HepG2 (cell line): Measurements from ENCODE around the gene DPH3. TPM values are rescaled to one million over a fixed set of nuclear protein-coding genes. Genes with fewer than 3 reads are reported as not detected.

Experiments used
- ATAC-seq: fragments of 200-7000 bp; cut with Tn5 transposase; 3 replicates; pipeline ENCODE4 v1.9.1; 2020; ENCODE audit warnings: mild to moderate bottlenecking, moderate library complexity
- BruUV-seq: library from RNA; stranded (reverse); fragments of 400-500 nt; replicated peaks from 2 replicates; lab custom pipeline; 2021; lab: Mats Ljungman, UMichigan
- CTCF ChIA-PET: fragments of 300-600 bp; formaldehyde crosslinking; extraction: SDS; loops from one replicate; lab custom pipeline; 2021; ENCODE audit warnings: low total read pairs, inconsistent platforms, low intra/inter-chr PET ratio; lab: Yijun Ruan, JAX
- POLR2A ChIA-PET: fragments of 350-600 bp; sonication (Branson Sonifier 250); formaldehyde crosslinking; loops from one replicate; lab custom pipeline; 2020; ENCODE audit warnings: antibody characterized with exemption, inconsistent platforms; lab: Yijun Ruan, JAX
- DNase-seq: peaks from one replicate; pipeline ENCODE4 v3.0.0-alpha.2; 2015; ENCODE audit warnings: low spot score
- FAIRE-seq: peaks from 3 replicates; lab custom pipeline; 2011; peaks lifted over from hg19 to GRCh38; lab: Jason Lieb, UNC
- H2AFZ ChIP-seq: one replicate; pipeline ENCODE4 v1.6.1; 2011; ENCODE audit warnings: low read length, inconsistent platforms
- H3K27ac ChIP-seq: fragments of 300-600 bp; 3 replicates; pipeline ENCODE4 v1.8.0; 2011; ENCODE audit warnings: mixed run types, mild to moderate bottlenecking, mixed read lengths, low read length, inconsistent platforms; ENCODE audit not compliant: insufficient read depth; ENCODE audit errors: extremely low read length
- H3K27me3 ChIP-seq, 2 experiments: fragments of 200-600 bp in 1 of 2; 2 replicates in 1 of 2; 3 replicates in 1 of 2; pipeline versions ENCODE4 v1.6.0 to v1.8.0; 2011; ENCODE audit warnings: low read length in 2 of 2, mild to moderate bottlenecking in 2 of 2, moderate library complexity in 2 of 2, inconsistent platforms in 1 of 2; ENCODE audit not compliant: insufficient read depth in 2 of 2, control insufficient read depth in 1 of 2
- H3K36me3 ChIP-seq, 2 experiments: fragments of 200-600 bp in 1 of 2; replicated peaks in 1 of 2; 2 replicates in 1 of 2; 3 replicates in 1 of 2; pipeline versions ENCODE4 v1.5.1 to v1.8.0; 2011; ENCODE audit warnings: low read length in 2 of 2, inconsistent platforms in 1 of 2; ENCODE audit not compliant: insufficient read depth in 2 of 2, control insufficient read depth in 1 of 2
- H3K4me1 ChIP-seq: 2 replicates; pipeline ENCODE4 v1.5.1; 2012; ENCODE audit warnings: low read length, inconsistent platforms; ENCODE audit not compliant: insufficient read depth
- H3K4me2 ChIP-seq: 2 replicates; pipeline ENCODE4 v1.6.0; 2011; ENCODE audit warnings: low read depth, low read length, inconsistent platforms
- H3K4me3 ChIP-seq, 3 experiments: fragments of 200-600 bp in 1 of 3; sonication (generic), shearing (Covaris generic) in 1 of 3; replicated peaks in 1 of 3; 2 replicates each; pipeline ENCODE4 v1.5.1; 2011 to 2016; ENCODE audit warnings: low read length in 3 of 3, inconsistent platforms in 2 of 3, low read depth in 2 of 3, mild to moderate bottlenecking in 2 of 3, control low read depth in 1 of 3, mixed read lengths in 1 of 3; ENCODE audit not compliant: insufficient read depth in 1 of 3
- H3K79me2 ChIP-seq: one replicate; pipeline ENCODE4 v1.6.1; 2011; ENCODE audit warnings: low read length, inconsistent platforms; ENCODE audit not compliant: insufficient read depth
- H3K9ac ChIP-seq: 2 replicates; pipeline ENCODE4 v1.6.0; 2011; ENCODE audit warnings: mild to moderate bottlenecking, low read depth, low read length, inconsistent platforms; ENCODE audit not compliant: insufficient read depth
- H3K9me3 ChIP-seq: 2 replicates; pipeline ENCODE4 v1.5.1; 2012; ENCODE audit warnings: mild to moderate bottlenecking, low read length
- H4K20me1 ChIP-seq: 2 replicates; pipeline ENCODE4 v1.6.0; 2011; ENCODE audit warnings: inconsistent platforms, mild to moderate bottlenecking, low read length, moderate library complexity; ENCODE audit not compliant: insufficient read depth
- HNF1A ChIP-seq, 2 experiments: sonication (generic) in 1 of 2; formaldehyde crosslinking in 1 of 2; IDR thresholded peaks; 2 replicates each; pipeline versions ENCODE4 v1.4.0 to v1.6.1; 2016 to 2020; ENCODE audit warnings: borderline replicate concordance in 1 of 2, low read depth in 1 of 2, mild to moderate bottlenecking in 1 of 2, missing genetic modification reagents in 1 of 2
- NCOA5 ChIP-seq: sonication (generic); formaldehyde crosslinking; IDR thresholded peaks from 2 replicates; pipeline ENCODE4 v1.4.0; 2020; ENCODE audit warnings: missing genetic modification reagents
- ZNF383 ChIP-seq: sonication (generic); formaldehyde crosslinking; IDR thresholded peaks from 2 replicates; pipeline ENCODE4 v1.4.0; 2020; ENCODE audit warnings: missing genetic modification reagents, mild to moderate bottlenecking, borderline replicate concordance
- WGBS: methylation state at CpG from one replicate; pipeline ENCODE4 v1.1.6; 2017; ENCODE audit warnings: low lambda C conversion rate; 5-methylcytosine and 5-hydroxymethylcytosine counted together
- in situ Hi-C: cut with HindIII; loops from 2 replicates; pipeline ENCODE4 v1.10.0; 2017; ENCODE audit warnings: low pct_unique_long_range_greater_than_20kb; ENCODE audit not compliant: extremely low pct_ligation_motif_present
- intact Hi-C: fragments of 100-400 bp; cut with micrococcal nuclease; formaldehyde crosslinking; loops from one replicate; pipeline ENCODE4 v1.10.0; 2022; ENCODE audit not compliant: unreplicated experiment
- polyA plus RNA-seq, 8 experiments: library from polyadenylated mRNA; depleted of rRNA in 3 of 8; stranded (reverse) in 7 of 8; unstranded in 1 of 8; fragments of >200 nt; fragmentation: Illumina TruSeq in 4 of 8; extraction: Trizol in 4 of 8; gene quantifications; 2 replicates each; pipeline versions ENCODE4 v1.2.1 to v1.2.3, GENCODE V29; 2011 to 2016; ENCODE audit warnings: low read depth in 4 of 8, missing spikeins in 1 of 8, mixed read lengths in 1 of 8; ENCODE audit not compliant: insufficient read depth in 1 of 8
- total RNA-seq, 5 experiments: library from RNA; depleted of rRNA; stranded (reverse); fragments of >200 nt; fragmentation: Illumina TruSeq; extraction: Trizol; gene quantifications; 2 replicates each; pipeline ENCODE4 v1.2.3, GENCODE V29; 2016; ENCODE audit warnings: low read depth in 1 of 5
- TF ChIP-seq, protein P1 (sequence below): sonication (generic); formaldehyde crosslinking; IDR thresholded peaks from 2 replicates; pipeline ENCODE4 v1.4.0; 2020; ENCODE audit warnings: missing genetic modification reagents, mild to moderate bottlenecking, borderline replicate concordance
- TF ChIP-seq, protein P2 (sequence below): sonication (generic); formaldehyde crosslinking; IDR thresholded peaks from 2 replicates; pipeline ENCODE4 v1.4.0; 2020; ENCODE audit warnings: mild to moderate bottlenecking, missing genetic modification reagents, borderline replicate concordance

DPH3 gene
- total and polyA plus RNA-seq, 2 of the 13 experiments (the other 11 are each of a cell fraction or from before 2014, with no cell fraction given), result 18.3 to 21.6 TPM

DNA sequence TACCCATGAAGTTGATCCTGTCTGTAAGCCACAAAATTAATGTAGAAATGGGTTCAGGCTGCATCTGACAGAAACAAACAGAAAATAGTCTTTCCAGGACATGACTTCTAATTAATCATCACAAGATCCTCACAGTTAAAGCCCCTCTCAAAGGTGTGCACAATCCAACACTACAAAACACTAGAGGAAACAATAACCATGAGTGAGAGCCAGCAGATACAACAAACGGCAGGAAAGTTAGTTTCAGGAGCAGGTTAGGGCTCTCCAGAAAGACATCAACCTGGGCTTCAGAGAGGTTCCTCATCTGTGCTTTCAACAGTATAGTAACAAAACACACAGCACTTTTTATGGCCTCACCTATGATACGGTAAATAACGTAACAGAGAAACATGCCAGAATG is 42.8 kb downstream of the DPH3 start:
- Histone ChIP-seq H3K27me3 (peaks cover 1 to 11% of the 10 kb centered on the region in 2 experiments; a peak in 2 of 5 replicates), H3K4me2 (no peak overlapping the region), H3K27ac (no peak overlapping the region), H4K20me1 (no peaks in the 10 kb centered on the region), H2AFZ (no peak overlapping the region), H3K9me3 (no peaks in the 10 kb centered on the region), H3K36me3 (no peaks in the 10 kb centered on the region), H3K4me1 (no peaks in the 10 kb centered on the region), H3K4me3 (no peak overlapping the region), H3K9ac (no peak overlapping the region), H3K79me2 (no peaks in the 10 kb centered on the region)
- no TSS peak for BruUV-seq
- ATAC-seq (no peak), FAIRE-seq (no peak), DNase-seq (no peak)
- ChIA-PET POLR2A (no interaction called here), CTCF (no interaction called here)
- WGBS, result 44% methylated on average over 3 of the region's 3 CpGs
- intact Hi-C loops, result no loop called here
- TF ChIP-seq, protein P1, sequence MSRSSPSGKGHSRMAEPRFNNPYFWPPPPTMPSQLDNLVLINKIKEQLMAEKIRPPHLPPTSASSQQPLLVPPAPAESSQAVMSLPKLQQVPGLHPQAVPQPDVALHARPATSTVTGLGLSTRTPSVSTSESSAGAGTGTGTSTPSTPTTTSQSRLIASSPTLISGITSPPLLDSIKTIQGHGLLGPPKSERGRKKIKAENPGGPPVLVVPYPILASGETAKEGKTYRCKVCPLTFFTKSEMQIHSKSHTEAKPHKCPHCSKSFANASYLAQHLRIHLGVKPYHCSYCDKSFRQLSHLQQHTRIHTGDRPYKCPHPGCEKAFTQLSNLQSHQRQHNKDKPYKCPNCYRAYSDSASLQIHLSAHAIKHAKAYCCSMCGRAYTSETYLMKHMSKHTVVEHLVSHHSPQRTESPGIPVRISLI (CRISPR knock-in tag), result no peak
- in situ Hi-C loops, result no loop called here

DNA sequence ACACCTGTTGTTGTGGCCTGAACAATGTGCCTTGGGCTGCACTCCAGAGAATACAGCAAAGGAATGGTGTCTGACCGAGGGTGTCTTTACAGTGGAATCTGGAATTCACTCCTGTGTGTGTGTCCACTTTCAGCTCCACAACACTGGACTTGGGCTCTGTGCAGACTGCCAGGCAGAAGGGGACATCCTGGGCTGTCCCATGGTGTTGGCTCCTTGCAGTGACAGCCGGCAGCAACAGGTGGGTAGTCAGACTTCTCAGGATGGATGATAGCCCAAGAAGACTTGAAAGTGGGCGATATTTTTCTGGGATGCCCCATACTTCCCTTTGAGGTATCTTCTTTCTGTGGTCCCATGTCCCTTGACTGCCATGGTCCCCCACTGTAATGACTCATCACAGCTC is 45.0 kb downstream of the DPH3 start:
- DNase-seq (no peak), ATAC-seq (no peak), FAIRE-seq (no peak)
- Histone ChIP-seq H3K4me1 (no peaks in the 10 kb centered on the region), H3K36me3 (no peaks in the 10 kb centered on the region), H3K9me3 (no peaks in the 10 kb centered on the region), H3K4me2 (no peak overlapping the region), H3K27ac (no peak overlapping the region), H3K9ac (no peak overlapping the region), H3K4me3 (no peak overlapping the region), H4K20me1 (no peaks in the 10 kb centered on the region), H2AFZ (no peak overlapping the region), H3K79me2 (no peaks in the 10 kb centered on the region), H3K27me3 (peaks cover 1 to 11% of the 10 kb centered on the region in 2 experiments; a peak in 3 of 5 replicates)
- intact Hi-C loops (no loop called here), in situ Hi-C loops (no loop called here)
- CTCF ChIA-PET, result no interaction called here
- BruUV-seq, result no TSS peak
- POLR2A ChIA-PET, result no interaction called here
- 0% methylated on average over 2 of the region's 3 CpGs for WGBS
- TF ChIP-seq HNF1A (IDR thresholded peaks at IDR 0.05; ENCODE audit: low read depth) (no peak), HNF1A (CRISPR knock-in tag; IDR thresholded peaks at IDR 0.05; ENCODE audit: borderline replicate concordance) (no peak), NCOA5 (no peak), ZNF383 (CRISPR knock-in tag) (no peak)
- TF ChIP-seq, protein P2, sequence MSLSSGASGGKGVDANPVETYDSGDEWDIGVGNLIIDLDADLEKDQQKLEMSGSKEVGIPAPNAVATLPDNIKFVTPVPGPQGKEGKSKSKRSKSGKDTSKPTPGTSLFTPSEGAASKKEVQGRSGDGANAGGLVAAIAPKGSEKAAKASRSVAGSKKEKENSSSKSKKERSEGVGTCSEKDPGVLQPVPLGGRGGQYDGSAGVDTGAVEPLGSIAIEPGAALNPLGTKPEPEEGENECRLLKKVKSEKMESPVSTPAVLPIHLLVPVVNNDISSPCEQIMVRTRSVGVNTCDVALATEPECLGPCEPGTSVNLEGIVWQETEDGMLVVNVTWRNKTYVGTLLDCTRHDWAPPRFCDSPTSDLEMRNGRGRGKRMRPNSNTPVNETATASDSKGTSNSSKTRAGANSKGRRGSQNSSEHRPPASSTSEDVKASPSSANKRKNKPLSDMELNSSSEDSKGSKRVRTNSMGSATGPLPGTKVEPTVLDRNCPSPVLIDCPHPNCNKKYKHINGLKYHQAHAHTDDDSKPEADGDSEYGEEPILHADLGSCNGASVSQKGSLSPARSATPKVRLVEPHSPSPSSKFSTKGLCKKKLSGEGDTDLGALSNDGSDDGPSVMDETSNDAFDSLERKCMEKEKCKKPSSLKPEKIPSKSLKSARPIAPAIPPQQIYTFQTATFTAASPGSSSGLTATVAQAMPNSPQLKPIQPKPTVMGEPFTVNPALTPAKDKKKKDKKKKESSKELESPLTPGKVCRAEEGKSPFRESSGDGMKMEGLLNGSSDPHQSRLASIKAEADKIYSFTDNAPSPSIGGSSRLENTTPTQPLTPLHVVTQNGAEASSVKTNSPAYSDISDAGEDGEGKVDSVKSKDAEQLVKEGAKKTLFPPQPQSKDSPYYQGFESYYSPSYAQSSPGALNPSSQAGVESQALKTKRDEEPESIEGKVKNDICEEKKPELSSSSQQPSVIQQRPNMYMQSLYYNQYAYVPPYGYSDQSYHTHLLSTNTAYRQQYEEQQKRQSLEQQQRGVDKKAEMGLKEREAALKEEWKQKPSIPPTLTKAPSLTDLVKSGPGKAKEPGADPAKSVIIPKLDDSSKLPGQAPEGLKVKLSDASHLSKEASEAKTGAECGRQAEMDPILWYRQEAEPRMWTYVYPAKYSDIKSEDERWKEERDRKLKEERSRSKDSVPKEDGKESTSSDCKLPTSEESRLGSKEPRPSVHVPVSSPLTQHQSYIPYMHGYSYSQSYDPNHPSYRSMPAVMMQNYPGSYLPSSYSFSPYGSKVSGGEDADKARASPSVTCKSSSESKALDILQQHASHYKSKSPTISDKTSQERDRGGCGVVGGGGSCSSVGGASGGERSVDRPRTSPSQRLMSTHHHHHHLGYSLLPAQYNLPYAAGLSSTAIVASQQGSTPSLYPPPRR (CRISPR knock-in tag), result no peak
